ENCODE results near the gene JADE3.
A peak's percentile ranks its signal among the peaks of the same experiment; 100 is the strongest.

JADE3 gene

DNA sequence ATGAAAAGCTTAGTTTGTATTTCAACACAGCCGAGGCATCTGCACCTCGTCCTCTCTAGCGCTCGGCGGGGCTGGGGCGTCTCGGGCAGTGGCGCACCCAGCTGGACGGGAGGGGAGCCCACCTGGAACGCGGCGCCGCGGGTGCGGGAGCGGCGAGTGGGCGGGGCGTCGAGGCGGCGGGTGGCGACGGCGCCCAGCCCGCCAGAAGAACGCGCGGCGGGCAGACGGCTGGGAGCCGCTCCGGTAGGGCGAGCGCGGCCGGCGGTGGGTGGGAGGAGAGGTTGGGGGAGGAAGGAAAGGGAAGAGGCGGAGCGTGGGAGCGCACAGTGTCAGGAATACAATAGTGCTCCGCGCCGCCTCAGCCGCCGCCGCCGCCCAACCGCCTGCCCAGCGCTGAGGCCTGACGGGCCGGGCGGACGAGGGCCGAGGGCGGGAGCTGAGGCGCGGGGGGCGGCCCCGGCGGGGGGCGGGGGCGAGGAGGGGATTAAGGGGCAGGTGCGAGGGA lies at the start of gene JADE3:
TSS of gene JADE3 (plus strand) at position 324 of the 505 bp plus-strand sequence. CDS start 72,474 bp downstream, outside the sequence.
- in situ Hi-C loops (cut with MboI; ENCODE audit: low pct_unique_long_range_greater_than_20kb, low sequenced_read_pairs, unreplicated experiment), result no loop called here
- peak; percentile 71 for DNase-seq (ENCODE audit: low spot score)
- TF ChIP-seq CTCF (IDR thresholded peaks at IDR 0.05; ENCODE audit: extremely low read depth, insufficient read depth, missing control alignments), result no peak

GRCh38 chrX:46863072-46863471 lies 49.1 kb upstream of the JADE3 start:
- no peak for DNase-seq (ENCODE audit: low spot score)
- TF ChIP-seq CTCF (IDR thresholded peaks at IDR 0.05; ENCODE audit: extremely low read depth, insufficient read depth, missing control alignments), result no peak
- in situ Hi-C loops (cut with MboI; ENCODE audit: low pct_unique_long_range_greater_than_20kb, low sequenced_read_pairs, unreplicated experiment), result no loop called here

GRCh38 chrX:46864606-46865005 lies 47.6 kb upstream of the JADE3 start:
- DNase-seq (ENCODE audit: low spot score), result no peak

DNA sequence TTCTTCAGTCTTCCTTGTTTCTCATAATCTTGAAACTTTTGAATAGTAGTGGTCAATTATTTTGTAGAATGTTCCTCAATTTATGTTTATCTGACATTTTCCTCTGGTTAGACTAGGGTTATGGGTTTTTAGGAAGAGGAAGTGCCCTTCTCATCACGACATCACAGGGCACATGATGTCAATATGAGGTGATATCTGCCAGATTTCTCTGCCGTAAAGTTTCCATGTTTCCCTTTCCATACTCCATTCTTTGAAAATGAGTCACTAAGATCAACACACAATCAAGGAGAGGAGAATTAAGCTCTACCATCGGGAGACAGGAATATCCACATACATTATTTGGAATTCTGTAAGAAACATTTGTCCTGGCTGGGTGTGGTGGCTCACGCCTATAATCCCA lies 46.9 kb upstream of the JADE3 start:
- no peak for DNase-seq (ENCODE audit: low spot score)
- no peak for TF ChIP-seq CTCF (IDR thresholded peaks at IDR 0.05; ENCODE audit: extremely low read depth, insufficient read depth, missing control alignments)
- in situ Hi-C loops (cut with MboI; ENCODE audit: low pct_unique_long_range_greater_than_20kb, low sequenced_read_pairs, unreplicated experiment), result no loop called here

More at GRCh38 chrX:46864606-46865005, 47.6 kb upstream of the JADE3 start:
- no peak for TF ChIP-seq CTCF (IDR thresholded peaks at IDR 0.05; ENCODE audit: extremely low read depth, insufficient read depth, missing control alignments)
- in situ Hi-C loops (cut with MboI; ENCODE audit: low pct_unique_long_range_greater_than_20kb, low sequenced_read_pairs, unreplicated experiment), result no loop called here

DNA sequence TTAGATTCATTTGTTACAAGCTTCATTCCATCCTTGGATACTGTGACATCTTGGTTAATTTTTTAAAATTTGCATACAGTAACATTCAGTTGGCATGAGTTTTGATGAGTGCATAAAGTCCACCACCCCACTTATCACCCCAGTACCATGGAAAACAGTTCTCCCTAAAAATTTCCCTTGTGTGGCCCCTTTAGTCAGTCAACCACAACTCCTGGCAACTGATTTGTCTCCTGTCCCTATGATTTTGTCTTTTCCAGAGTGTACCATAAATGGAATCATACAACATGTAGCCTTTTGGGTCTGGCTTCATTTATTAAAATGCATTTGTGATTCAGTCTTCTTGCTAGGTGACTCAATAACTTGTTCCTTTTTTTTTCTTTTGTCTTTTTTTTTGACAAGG lies 45.5 kb upstream of the JADE3 start:
- no peak for DNase-seq (ENCODE audit: low spot score)
- no peak for TF ChIP-seq CTCF (IDR thresholded peaks at IDR 0.05; ENCODE audit: extremely low read depth, insufficient read depth, missing control alignments)
- in situ Hi-C loops (cut with MboI; ENCODE audit: low pct_unique_long_range_greater_than_20kb, low sequenced_read_pairs, unreplicated experiment), result no loop called here

DNA sequence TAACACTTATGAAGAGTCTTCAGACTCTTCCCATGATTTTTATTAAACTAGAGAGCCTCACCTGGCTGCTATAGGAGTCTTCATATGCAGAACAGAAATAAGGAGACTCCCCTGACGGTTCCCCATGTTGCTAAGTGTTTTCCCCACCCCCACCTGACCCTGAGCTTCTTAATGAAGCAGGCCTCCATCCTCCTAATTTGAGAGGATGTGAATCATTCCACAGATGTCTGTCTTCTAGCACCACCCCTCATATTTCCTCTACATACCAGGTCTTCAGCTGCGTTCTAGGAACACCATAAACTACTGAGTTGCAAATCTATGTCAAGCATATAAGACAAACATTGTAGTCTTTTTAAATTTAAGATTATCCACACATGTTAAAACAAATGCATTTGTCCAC lies 38.5 kb upstream of the JADE3 start:
- TF ChIP-seq CTCF (IDR thresholded peaks at IDR 0.05; ENCODE audit: extremely low read depth, insufficient read depth, missing control alignments), result no peak
- in situ Hi-C loops (cut with MboI; ENCODE audit: low pct_unique_long_range_greater_than_20kb, low sequenced_read_pairs, unreplicated experiment), result no loop called here
- no peak for DNase-seq (ENCODE audit: low spot score)

- TF ChIP-seq CTCF (IDR thresholded peaks at IDR 0.05; ENCODE audit: extremely low read depth, insufficient read depth, missing control alignments), result no peak
- in situ Hi-C loops (cut with MboI; ENCODE audit: low pct_unique_long_range_greater_than_20kb, low sequenced_read_pairs, unreplicated experiment), result no loop called here
- no peak for DNase-seq (ENCODE audit: low spot score)
Observed at GRCh38 chrX:46876901-46877300, 35.3 kb upstream of the JADE3 start.
